ENCODE measurements around the gene SLC29A3. TPM values are rescaled to one million over a fixed set of nuclear protein-coding genes. Genes with fewer than 3 reads are reported as not detected.

SLC29A3 gene
- total RNA-seq, 1 donor from 2014 or later = 4.4 TPM

GRCh38 chr10:71289421-71290130 lies 29.5 kb upstream of the SLC29A3 start:
- Mint-ChIP-seq H3K4me1 (ENCODE audit: unreplicated experiment) (no peaks in the 10 kb centered on the region), H3K27me3 (ENCODE audit: unreplicated experiment) (no peaks in the 10 kb centered on the region), H3K4me3 (ENCODE audit: unreplicated experiment) (no peak overlapping the region), H3K36me3 (ENCODE audit: unreplicated experiment) (peaks cover 9% of the 10 kb centered on the region), H3K9me3 (ENCODE audit: unreplicated experiment) (no peaks in the 10 kb centered on the region), H3K27ac (ENCODE audit: unreplicated experiment) (no peak overlapping the region)
- DNase-seq (ENCODE audit: extremely low spot score, unreplicated experiment) = no peak
- no peak for TF ChIP-seq CTCF (IDR thresholded peaks at IDR 0.05)

GRCh38 chr10:71290331-71290730 lies 28.7 kb upstream of the SLC29A3 start:
- Mint-ChIP-seq H3K36me3 (ENCODE audit: unreplicated experiment) (peaks cover 9% of the 10 kb centered on the region), H3K4me3 (ENCODE audit: unreplicated experiment) (no peak overlapping the region), H3K9me3 (ENCODE audit: unreplicated experiment) (no peaks in the 10 kb centered on the region), H3K27me3 (ENCODE audit: unreplicated experiment) (no peaks in the 10 kb centered on the region), H3K27ac (ENCODE audit: unreplicated experiment) (no peak overlapping the region), H3K4me1 (ENCODE audit: unreplicated experiment) (no peaks in the 10 kb centered on the region)
- no peak for TF ChIP-seq CTCF (IDR thresholded peaks at IDR 0.05)
- no peak for DNase-seq (ENCODE audit: extremely low spot score, unreplicated experiment)

- peaks cover 9% of the 10 kb centered on the region for H3K36me3 Mint-ChIP-seq (ENCODE audit: unreplicated experiment)
Measured at GRCh38 chr10:71290806-71291527, 28.1 kb upstream of the SLC29A3 start.

GRCh38 chr10:71291528-71291900 lies 27.5 kb upstream of the SLC29A3 start:
- H3K4me3 Mint-ChIP-seq (ENCODE audit: unreplicated experiment) = no peak overlapping the region
- no peak overlapping the region for H3K27ac Mint-ChIP-seq (ENCODE audit: unreplicated experiment)
- DNase-seq (ENCODE audit: extremely low spot score, unreplicated experiment) = no peak
- H3K9me3 Mint-ChIP-seq (ENCODE audit: unreplicated experiment) = no peaks in the 10 kb centered on the region
- H3K4me1 Mint-ChIP-seq (ENCODE audit: unreplicated experiment) = no peaks in the 10 kb centered on the region
- no peaks in the 10 kb centered on the region for H3K27me3 Mint-ChIP-seq (ENCODE audit: unreplicated experiment)
- no peak for TF ChIP-seq CTCF (IDR thresholded peaks at IDR 0.05)
- H3K36me3 Mint-ChIP-seq (ENCODE audit: unreplicated experiment) = peaks cover 9% of the 10 kb centered on the region

More at GRCh38 chr10:71290806-71291527, 28.1 kb upstream of the SLC29A3 start:
- no peaks in the 10 kb centered on the region for H3K27me3 Mint-ChIP-seq (ENCODE audit: unreplicated experiment)
- TF ChIP-seq CTCF (IDR thresholded peaks at IDR 0.05) = no peak
- no peaks in the 10 kb centered on the region for H3K9me3 Mint-ChIP-seq (ENCODE audit: unreplicated experiment)
- H3K4me3 Mint-ChIP-seq (ENCODE audit: unreplicated experiment) = no peak overlapping the region
- no peaks in the 10 kb centered on the region for H3K4me1 Mint-ChIP-seq (ENCODE audit: unreplicated experiment)
- H3K27ac Mint-ChIP-seq (ENCODE audit: unreplicated experiment) = no peak overlapping the region
- no peak for DNase-seq (ENCODE audit: extremely low spot score, unreplicated experiment)
